ENCODE measurements around the gene PARVG.
"Not testable (repeated sequence)": the region's sequence is repeated elsewhere in the genome, so short reads cannot be mapped to it uniquely, and the experiment has no call there.

The PARVG gene

DNA sequence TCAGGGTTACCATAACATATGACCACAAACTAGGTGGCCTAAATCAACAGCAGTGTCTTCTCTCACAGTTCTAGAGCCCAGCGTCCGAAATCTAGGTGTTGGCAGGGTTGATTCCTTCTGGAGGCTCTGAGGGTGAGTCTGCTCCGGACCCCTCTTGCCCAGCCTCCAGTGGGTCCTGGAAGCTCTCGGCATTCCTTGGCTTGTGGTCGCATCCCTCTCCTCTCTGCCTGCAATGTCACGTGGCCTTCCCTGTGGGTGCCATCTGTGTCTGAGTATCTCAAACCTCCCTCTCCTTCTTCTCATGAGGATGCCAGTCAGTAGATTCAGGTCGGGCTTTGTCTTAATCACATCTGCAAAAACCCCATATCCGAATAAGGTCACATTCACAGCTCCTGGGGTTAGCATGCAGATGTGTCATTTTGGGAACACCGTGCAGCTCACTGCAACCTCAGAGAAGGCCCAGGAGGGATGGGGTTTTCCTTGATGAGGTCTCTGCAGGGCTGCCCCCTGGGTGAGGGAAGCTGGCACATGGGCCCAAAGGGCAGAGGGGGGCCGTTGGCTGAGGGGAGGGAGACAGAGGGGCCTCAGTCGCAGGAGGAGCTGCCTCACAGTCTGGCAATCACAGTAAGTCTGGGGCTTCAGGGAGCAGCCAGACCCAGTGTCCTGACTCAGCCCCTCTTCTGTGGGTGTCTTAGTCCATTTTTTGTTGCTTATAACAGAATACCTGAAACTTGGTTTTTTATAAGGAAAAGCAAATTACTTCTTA lies 41.2 kb downstream of the PARVG start:
- no peak for DNase-seq (ENCODE audit: low read depth, low spot score)
- no peak overlapping the region for H3K4me3 ChIP-seq (ENCODE audit: low read length)

- DNase-seq (ENCODE audit: low read depth, low spot score): no peak
- H3K4me3 ChIP-seq (ENCODE audit: low read length): no peak overlapping the region
Observed at GRCh38 chr22:44224166-44224565, 43.4 kb downstream of the PARVG start.

- DNase-seq (ENCODE audit: low read depth, low spot score): no peak
- H3K4me3 ChIP-seq (ENCODE audit: low read length): no peak overlapping the region
Observed at GRCh38 chr22:44225091-44225689, 44.5 kb downstream of the PARVG start.

- DNase-seq (ENCODE audit: low read depth, low spot score): no peak
- no peak overlapping the region for H3K4me3 ChIP-seq (ENCODE audit: low read length)
Observed at GRCh38 chr22:44225812-44226211, 45.1 kb downstream of the PARVG start.

- DNase-seq (ENCODE audit: low read depth, low spot score): no peak
- no peak overlapping the region for H3K4me3 ChIP-seq (ENCODE audit: low read length)
Observed at GRCh38 chr22:44229331-44229730, 48.6 kb downstream of the PARVG start.

- H3K4me3 ChIP-seq (ENCODE audit: low read length): no peak overlapping the region
- no peak for DNase-seq (ENCODE audit: low read depth, low spot score)
Observed at GRCh38 chr22:44229809-44230208, 49.1 kb downstream of the PARVG start.

- H3K4me3 ChIP-seq (ENCODE audit: low read length): no peak overlapping the region
- no peak for DNase-seq (ENCODE audit: low read depth, low spot score)
Observed at GRCh38 chr22:44231233-44231632, 50.5 kb downstream of the PARVG start.

- not testable (repeated sequence) for H3K4me3 ChIP-seq (ENCODE audit: low read length); DNase-seq (ENCODE audit: low read depth, low spot score)
Observed at GRCh38 chr22:44234372-44234771, 53.6 kb downstream of the PARVG start.

DNA sequence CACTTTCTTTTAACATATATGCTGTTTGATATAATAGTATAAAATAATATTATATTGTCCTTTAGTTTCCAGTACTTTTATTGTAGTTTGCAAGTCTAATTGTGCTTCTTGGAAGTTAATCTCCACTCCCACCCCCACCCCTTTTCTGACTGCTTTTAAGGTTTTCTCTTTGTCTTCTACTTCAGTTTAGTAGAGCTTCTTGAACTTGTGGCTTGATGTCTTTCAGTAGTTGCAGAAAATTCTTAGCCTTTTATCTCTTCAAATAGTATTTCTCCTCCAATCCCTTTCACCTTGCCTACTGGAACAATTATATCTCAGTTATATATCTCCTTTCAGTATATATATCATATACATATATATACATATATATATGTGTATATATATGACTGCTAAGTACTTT lies 56.6 kb downstream of the PARVG start:
- no peak for DNase-seq (ENCODE audit: low read depth, low spot score)
- H3K4me3 ChIP-seq (ENCODE audit: low read length): no peak overlapping the region

- not testable (repeated sequence) for H3K4me3 ChIP-seq (ENCODE audit: low read length); DNase-seq (ENCODE audit: low read depth, low spot score)
Observed at GRCh38 chr22:44241121-44241520, 60.4 kb downstream of the PARVG start.

- no peak overlapping the region for H3K4me3 ChIP-seq (ENCODE audit: low read length)
- no peak for DNase-seq (ENCODE audit: low read depth, low spot score)
Observed at GRCh38 chr22:44242946-44243724, 62.4 kb downstream of the PARVG start.

DNA sequence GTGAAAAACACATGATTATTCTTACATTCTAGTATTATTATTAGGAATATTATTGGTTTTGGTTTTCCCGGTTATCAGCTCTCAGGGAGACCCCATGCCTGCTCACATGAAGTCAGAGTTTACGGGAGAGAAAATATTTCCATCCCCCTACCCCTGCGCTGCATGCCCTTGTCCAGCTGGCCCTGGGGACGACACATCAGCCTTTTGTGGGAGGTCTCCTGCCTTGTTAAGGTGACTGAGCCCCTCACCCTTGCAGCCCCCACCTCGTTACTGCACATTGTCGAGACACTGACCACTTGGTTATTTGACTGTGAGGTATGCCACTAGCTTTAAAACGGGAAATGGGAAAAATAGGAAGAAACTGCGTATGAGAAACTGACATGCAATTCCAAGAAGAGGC lies 63.0 kb downstream of the PARVG start:
- no peak overlapping the region for H3K4me3 ChIP-seq (ENCODE audit: low read length)
- DNase-seq (ENCODE audit: low read depth, low spot score): no peak

DNA sequence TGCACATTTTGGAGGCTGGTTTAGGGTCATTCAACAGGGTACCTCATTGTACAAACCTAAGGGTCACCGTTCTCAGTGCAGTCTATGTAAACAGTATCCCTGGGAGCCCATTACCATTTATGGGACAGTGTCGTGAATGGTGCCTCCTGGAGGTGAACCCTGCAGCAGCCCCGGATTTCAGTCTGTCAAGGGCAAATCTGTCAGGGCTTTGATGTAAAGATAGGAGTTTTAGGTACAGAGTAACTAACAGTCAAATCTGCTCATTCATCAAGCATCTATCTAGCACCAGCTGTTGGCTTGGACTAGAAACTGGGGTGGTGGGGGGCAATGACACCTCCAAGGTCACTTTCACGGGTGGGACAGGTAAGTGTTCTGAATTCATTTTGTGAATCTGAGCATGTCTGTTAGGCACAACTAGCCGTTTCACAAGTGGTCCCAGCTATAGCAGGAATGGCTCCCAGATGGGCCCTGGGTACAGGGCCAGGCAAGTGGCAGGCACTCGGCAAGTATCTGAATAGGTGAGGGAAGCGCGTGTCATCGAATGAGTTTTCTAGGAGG lies 63.6 kb downstream of the PARVG start:
- DNase-seq (ENCODE audit: low read depth, low spot score): no peak
- no peak overlapping the region for H3K4me3 ChIP-seq (ENCODE audit: low read length)

DNA sequence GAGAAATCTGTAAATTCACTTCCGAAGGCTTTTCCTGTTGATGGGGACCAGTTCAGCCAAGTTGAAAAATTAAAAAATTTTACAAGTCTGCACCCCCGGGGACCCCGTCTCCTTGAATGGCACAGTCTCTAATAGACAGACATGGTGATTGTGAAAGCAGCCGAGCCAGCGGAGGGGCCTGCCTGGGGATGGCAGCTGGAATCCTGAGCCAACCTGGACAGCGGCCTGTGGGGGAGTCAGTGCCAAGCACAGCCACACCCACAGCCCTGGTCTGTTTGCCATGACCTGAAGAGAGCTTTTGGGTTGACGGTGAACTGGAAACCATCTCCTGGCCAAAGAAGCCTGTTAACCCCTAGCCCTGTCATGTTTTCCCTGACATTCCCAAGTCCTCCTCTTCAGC lies 64.7 kb downstream of the PARVG start:
- no peak overlapping the region for H3K4me3 ChIP-seq (ENCODE audit: low read length)
- DNase-seq (ENCODE audit: low read depth, low spot score): no peak

GRCh38 chr22:44245867-44246266 lies 65.1 kb downstream of the PARVG start:
- H3K4me3 ChIP-seq (ENCODE audit: low read length): no peak overlapping the region
- DNase-seq (ENCODE audit: low read depth, low spot score): no peak

DNA sequence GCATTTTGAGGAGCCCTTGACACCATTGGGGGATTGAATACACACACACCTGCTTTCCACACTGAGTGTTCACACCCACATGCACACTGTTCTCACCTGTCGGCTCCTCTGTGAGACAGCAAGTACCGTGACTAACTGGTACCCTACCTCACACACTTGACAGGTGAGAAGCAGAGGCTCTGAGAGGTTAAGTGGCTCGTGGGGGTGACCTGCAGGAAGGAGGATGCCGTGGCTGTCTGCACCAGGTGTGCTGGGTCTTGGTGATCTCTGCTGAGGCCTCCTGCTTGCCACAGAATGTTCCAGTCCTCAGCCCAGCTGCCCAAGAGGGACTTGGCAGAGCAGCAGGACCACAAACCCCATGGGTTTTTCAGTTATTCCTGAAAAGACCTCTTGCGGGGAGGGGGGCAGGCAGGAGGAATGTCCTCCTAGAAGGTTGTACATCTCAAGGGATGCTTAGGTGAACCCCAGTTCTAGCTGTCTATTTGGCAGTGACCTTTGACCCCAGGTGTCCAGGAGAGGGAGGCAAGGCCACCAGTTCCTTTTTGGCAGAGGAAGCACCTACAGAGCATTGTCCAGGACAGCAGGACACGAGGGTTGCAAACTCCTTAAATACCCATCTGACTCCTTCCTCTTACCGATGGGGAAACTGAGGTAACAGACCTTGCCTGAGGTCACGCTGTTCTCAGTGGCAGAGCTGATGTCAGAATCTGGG lies 66.0 kb downstream of the PARVG start:
- no peak overlapping the region for H3K4me3 ChIP-seq (ENCODE audit: low read length)
- DNase-seq (ENCODE audit: low read depth, low spot score): no peak

GRCh38 chr22:44247346-44247745 lies 66.6 kb downstream of the PARVG start:
- DNase-seq (ENCODE audit: low read depth, low spot score): no peak

GRCh38 chr22:44247923-44248892 lies 67.5 kb downstream of the PARVG start:
- DNase-seq (ENCODE audit: low read depth, low spot score): no peak
- H3K4me3 ChIP-seq (ENCODE audit: low read length): no peak overlapping the region

More at GRCh38 chr22:44247346-44247745, 66.6 kb downstream of the PARVG start:
- no peak overlapping the region for H3K4me3 ChIP-seq (ENCODE audit: low read length)

Measured in Jurkat, Clone E6-1 (cell line).